Stimulated activated naive CD4-positive, alpha-beta T cell (primary cell): ENCODE measurements around the gene NCAPH2.

Experiments used
- DNase-seq, 6 experiments: peaks; one replicate each; lab custom pipeline; 2025; lab: John Stamatoyannopoulos, UW

The NCAPH2 gene

GRCh38 chr22:50573491-50574382 is 65.7 kb downstream of the NCAPH2 start:
- no peak for DNase-seq

GRCh38 chr22:50574383-50574755 is 66.3 kb downstream of the NCAPH2 start:
- no peak for DNase-seq
